HL-60 (cell line): ENCODE results near the gene BRD4.

Experiments used
- CTCF ChIP-seq: IDR thresholded peaks from one replicate; pipeline ENCODE4 v1.5.1; 2011; ENCODE audit warnings: low read length, control low read depth, inconsistent platforms; ENCODE audit not compliant: insufficient read depth
- GABPA ChIP-seq: IDR thresholded peaks from 2 replicates; pipeline ENCODE4 v1.6.1; 2012; ENCODE audit warnings: low read depth
- POLR2AphosphoS5 ChIP-seq: IDR thresholded peaks from 2 replicates; pipeline ENCODE4 v1.6.1; 2012; ENCODE audit warnings: low read depth
- REST ChIP-seq: IDR thresholded peaks from 2 replicates; pipeline ENCODE4 v1.6.1; 2012; ENCODE audit warnings: low read depth; ENCODE audit not compliant: insufficient replicate concordance

- no peak for TF ChIP-seq CTCF
- no peak for TF ChIP-seq REST
- TF ChIP-seq GABPA, result no peak
- no peak for TF ChIP-seq POLR2AphosphoS5
Measured at GRCh38 chr19:15240515-15240914, 91.8 kb downstream of the BRD4 start.
